GM18951 (cell line): ENCODE measurements around the gene MCF2L.
"Not testable (repeated sequence)": the region's sequence is repeated elsewhere in the genome, so short reads cannot be mapped to it uniquely, and the experiment has no call there.

Source experiments
- POLR2A ChIP-seq: IDR thresholded peaks from 4 replicates; pipeline ENCODE4 v1.6.1; 2011; ENCODE audit warnings: mild to moderate bottlenecking; ENCODE audit not compliant: insufficient read length, insufficient read depth; ENCODE audit errors: extremely low read depth
- in situ Hi-C: fragments of 300-500 bp; cut with MboI; formaldehyde crosslinking; loops from one replicate; pipeline ENCODE4 v1.12.0; 2022; ENCODE audit warnings: low sequenced_read_pairs, mixed read lengths, inconsistent platforms; ENCODE audit not compliant: unreplicated experiment

The MCF2L gene

DNA sequence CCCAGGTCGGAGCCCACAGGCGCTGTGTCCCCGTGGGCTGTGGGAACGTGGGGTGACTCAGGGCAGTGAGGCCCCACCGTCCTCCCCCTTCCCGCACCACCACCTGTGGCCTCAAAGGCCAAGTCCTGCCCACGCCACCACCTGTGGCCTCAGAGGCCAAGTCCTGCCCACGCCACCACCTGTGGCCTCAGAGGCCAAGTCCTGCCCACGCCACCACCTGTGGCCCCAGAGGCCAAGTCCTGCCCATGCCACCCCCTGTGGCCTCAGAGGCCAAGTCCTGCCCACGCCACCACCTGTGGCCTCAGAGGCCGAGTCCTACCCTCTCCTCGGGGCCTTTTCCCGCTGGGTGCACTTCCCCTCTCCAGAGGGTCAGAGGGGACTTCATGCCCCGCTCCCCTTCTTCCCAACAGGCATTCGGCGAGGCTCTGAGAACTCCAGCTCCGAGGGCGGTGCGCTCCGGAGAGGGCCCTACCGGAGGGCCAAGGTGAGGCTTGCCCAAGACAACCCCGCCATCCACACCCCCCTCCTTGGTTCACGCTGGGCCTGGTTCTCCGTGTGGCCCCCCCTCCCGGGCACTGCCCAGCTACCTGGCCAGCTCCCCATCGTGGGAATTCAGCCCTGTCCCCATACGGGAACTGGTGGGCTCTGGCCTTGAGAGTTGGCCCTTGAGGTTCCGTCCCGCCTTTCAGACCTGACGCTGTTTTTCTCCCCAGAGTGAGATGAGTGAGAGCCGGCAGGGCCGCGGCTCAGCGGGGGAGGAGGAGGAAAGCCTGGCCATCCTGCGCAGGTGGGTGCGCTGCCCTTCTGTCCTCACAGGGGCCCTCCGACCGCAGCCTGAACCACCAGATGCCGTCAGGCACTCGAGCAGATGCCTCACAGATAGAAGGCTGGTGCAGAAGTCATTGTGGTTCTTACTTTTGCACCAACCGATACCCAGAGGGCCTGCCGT lies 109.2 kb downstream of the MCF2L start:
- in situ Hi-C loops, result no loop called here
- TF ChIP-seq POLR2A, result no peak

DNA sequence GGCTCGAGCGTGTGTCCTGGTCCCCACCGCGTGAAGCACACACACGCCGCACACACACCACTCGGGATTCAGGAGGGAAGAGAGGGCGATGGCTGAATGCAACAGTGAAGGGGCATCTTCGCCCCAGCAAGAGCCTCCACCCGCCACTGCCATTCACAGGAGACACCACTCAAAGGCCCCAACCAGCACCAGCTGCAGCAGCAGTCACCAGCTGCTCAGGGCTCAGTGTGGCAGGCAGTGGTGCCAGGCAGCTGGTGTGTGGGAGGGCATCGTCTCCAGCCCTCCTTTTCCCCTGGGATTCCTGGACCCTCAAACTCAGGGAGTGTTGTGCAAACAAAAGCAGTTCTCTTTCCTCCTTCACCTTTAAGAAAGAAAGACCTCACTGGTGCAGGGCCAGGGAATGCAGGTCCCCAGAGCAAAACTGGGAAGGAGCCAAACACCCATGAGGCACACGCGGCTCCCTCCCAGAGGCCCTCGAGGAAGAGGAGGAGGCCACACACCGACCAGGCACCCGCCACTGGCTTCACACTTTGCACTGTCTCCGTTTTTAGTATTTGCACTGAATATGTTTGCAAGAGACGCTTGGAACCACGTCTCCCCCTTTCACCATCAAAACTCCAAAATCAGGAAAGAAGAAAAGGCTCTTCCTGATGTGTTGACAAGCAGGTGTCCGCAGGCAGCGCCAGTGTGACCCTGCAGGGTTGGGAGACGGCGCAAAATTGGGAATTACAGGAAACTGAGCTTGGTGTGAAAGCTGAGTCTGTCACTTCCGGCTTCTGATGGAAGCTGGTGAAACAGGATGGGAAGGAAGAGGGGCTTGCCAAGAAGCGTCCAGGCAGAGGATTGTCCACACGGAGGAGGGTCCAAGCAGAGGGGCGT lies 110.1 kb downstream of the MCF2L start:
- in situ Hi-C loops, result no loop called here
- TF ChIP-seq POLR2A, result no peak

DNA sequence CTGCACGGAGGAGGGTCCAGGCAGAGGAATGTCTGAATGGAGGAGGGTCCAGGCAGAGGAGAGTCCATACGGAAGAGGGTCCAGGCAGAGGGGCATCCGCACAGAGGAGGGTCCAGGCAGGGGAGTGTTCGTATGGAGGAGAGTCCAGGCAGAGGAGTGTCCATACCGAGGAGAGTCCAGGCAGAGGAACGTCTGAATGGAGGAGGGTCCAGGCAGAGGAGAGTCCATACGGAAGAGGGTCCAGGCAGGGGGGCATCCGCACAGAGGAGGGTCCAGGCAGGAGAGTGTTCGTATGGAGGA lies 110.7 kb downstream of the MCF2L start:
- in situ Hi-C loops, result not testable (repeated sequence)

DNA sequence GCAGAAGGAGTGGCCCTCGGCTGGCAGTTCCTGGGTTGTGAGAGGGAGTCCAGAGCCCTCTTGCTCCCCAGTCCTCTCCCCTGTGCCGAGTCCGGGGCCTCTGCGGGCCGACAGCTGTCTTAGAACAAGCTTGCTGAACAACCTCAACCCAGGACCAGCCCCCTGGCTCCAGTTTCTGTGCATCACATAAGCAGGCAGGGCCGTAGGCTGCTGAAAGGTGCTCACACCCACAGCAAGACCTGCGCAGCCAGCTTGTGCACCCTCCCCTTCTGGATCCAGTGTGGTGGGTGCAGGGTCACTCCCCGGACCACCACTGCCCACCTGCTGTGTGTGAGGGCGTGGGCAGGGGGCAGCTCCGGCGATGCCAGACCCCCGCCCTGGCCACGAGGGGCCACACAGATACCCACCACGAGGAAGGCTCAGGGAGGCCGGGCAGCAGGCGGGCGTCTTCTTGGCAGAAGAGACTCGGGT lies 111.4 kb downstream of the MCF2L start:
- in situ Hi-C loops, result no loop called here
- no peak for TF ChIP-seq POLR2A

DNA sequence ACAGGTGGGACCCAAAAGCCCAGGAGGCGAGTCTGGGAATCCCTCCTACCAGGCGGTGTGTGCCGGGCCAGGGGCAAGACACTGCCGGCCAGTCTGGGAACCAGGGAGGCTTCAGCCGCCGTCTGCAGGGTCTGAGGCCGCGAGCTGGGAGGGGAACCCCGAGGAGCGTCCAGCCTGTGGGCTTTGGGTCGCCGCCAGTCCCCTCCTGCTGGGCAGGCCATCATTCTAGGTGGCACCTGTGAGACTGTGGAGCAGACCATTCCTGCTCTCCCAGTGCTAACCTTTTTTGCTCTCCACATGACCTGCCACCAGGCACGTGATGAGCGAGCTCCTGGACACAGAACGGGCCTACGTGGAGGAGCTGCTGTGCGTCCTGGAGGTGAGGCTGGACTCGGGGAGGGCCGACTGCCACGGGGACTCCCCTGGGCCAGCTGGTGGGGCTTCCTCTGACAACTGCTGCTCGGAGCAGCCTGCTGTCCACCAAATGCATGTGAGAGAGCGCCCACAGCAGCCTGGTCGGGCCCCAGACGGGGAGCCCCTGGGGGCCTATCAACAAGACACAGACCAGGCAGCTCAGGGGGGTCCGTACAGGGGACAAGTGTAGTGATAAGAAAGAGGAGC lies 112.0 kb downstream of the MCF2L start:
- TF ChIP-seq POLR2A, result no peak
- in situ Hi-C loops, result no loop called here

DNA sequence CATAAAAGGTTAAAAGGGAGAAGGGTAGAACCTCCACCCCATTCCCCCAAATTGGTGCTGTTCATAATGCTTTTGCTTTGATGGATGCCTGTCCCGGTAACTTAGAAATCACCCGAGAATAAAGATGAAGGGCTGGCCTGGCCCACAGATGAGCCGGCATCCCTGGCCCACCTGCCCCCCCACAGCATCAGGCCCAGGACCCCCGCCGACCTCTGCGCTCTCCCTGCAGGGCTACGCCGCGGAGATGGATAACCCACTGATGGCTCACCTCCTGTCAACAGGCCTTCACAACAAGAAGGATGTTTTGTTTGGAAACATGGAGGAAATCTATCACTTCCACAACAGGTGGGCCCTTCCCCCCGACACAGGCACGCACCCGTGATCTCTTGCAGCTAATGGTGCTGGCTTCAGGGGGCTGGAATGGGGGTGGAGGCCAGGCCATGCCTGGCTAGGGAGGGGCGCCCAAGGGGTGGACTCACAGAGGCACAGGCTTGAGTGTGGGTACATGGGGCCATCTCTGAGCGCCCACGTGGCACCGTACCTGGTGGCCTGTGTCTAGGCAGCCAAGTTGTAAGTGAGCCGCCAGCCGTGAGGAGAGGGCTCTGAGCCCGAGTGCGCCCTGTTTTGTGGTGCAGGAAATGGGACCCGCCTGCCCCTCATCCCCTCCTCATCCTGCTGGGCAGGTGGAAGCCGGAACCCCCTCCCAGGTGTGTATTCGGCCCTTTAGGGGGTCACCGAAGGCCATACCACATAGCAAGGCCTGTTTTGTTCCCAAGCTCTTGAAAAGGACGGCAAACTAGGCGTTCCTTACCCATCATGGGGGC lies 113.4 kb downstream of the MCF2L start:
- in situ Hi-C loops, result no loop called here
- TF ChIP-seq POLR2A, result no peak

DNA sequence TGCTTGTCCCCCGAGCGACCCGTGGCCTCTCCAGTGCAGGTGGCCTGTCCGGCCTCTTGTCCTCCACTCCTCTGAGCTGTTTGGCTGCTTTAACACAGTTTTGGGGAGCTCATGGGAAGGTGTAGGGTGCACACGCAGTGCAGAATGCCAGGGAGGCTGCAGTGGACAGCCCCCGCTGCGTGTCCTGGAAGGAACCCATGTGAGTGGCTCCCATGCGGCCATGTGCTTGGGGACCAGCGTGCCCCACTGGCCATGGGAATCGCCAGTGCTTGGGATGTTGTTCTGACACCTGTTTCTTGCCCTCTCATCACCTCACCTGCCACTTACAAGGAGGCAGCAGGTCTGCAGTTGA lies 114.0 kb downstream of the MCF2L start:
- in situ Hi-C loops, result no loop called here
- TF ChIP-seq POLR2A, result no peak

DNA sequence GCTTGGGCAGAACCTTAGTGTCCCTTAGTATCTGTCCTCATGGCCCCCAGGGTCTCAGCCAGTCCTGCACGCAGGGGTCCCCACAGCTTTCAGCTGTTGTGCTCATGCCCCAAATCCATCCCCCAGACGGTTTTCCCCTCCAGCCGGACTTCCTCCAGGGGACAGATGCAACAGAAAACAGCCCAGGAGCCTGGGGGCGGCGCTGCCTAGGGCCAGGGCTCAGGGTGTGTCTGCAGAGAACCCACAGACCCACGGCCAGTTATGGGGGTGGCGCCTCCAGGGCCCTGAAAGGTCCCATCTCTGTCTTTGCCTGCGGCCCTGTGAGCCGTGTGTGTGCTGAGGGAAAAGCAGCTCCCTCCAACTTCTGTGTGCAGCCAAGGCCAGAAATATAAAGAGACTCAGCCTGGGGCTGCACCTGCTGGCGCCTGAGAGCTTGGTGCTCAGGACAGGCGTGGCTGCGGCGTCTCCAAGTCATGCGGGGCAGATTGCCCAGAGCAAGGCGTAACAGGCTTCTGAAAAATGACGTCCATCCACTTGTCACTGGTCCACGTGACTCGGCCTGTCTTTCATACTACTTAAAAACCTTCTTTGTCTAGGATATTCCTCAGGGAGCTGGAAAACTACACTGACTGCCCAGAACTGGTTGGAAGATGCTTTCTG lies 114.5 kb downstream of the MCF2L start:
- no peak for TF ChIP-seq POLR2A
- in situ Hi-C loops, result no loop called here

DNA sequence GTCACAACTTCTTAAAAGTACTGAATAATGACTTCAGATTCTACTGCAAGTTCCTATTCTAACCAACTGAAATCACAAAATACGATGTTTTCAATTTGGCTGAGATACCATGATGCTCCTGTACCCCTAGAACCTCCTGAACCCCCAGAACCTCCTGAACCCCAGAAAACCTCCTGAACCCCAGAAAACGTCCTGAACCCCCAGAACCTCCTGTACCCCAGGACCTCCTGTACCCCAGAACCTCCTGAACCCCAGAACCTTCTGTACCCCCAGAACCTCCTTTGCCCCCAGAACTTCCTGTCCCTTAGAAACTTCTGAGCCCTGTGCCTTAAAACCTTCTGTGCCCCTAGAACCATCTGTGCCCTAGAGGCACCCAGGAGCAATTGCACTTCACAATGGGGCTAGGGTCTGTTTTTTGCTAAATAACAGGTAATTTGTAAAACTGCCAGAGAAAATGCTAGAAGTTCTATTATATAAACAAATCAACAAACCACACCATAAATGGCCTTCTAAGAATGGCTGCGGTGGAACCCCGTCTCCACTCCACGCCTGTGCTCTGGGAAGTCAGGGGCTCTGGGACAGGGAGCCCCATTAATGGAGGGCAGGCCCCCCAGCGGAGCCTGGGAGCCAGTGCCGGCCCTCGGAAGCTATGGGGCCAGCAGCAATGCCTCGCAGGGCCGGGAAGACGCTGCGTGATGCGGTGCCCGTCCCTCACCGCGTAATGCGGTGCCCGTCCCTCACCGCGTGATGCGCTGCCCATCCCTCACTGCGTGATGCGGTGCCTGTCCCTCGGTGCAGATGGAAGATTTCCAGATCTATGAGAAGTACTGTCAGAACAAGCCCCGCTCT lies 115.3 kb downstream of the MCF2L start:
- TF ChIP-seq POLR2A, result no peak
- in situ Hi-C loops, result no loop called here

DNA sequence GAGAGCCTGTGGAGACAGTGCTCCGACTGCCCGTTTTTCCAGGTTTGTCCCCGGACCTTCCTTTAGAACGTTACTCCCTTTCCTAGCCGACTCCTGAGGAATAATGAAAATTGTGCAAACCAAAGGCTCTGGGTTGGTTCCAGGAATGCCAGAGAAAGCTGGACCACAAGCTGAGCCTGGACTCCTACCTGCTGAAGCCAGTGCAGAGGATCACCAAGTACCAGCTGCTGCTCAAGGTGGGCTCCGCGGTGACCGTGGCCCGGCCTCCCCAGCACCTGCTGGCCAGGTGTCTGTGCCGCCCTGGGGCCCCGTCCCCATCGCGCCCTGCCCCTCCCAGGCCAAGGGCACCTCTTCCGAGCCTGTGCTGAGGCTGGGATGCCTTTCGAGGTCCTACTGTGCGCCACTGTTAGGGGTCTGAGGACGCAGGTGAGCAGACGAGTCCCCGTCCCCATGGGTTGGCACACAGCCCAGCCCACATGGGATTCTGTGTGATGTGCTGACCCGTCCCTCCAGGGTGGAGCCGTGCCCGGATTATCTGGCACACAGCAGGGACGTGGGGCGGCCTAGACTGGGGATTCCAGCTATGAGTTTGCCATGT lies 116.0 kb downstream of the MCF2L start:
- in situ Hi-C loops, result no loop called here
- no peak for TF ChIP-seq POLR2A
